Measurements from ENCODE around the gene RUNX2.

RUNX2 gene

GRCh38 chr6:45685076-45685475, 356.9 kb downstream of the RUNX2 start:
- no peak for DNase-seq

- DNase-seq: no peak
These were observed 358.9 kb downstream of the RUNX2 start for GRCh38 chr6:45686841-45687569.

GRCh38 chr6:45687570-45687969, 359.4 kb downstream of the RUNX2 start:
- no peak for DNase-seq

GRCh38 chr6:45688180-45688579, 360.1 kb downstream of the RUNX2 start:
- DNase-seq: no peak

GRCh38 chr6:45689926-45690615, 361.9 kb downstream of the RUNX2 start:
- DNase-seq: no peak

DNA sequence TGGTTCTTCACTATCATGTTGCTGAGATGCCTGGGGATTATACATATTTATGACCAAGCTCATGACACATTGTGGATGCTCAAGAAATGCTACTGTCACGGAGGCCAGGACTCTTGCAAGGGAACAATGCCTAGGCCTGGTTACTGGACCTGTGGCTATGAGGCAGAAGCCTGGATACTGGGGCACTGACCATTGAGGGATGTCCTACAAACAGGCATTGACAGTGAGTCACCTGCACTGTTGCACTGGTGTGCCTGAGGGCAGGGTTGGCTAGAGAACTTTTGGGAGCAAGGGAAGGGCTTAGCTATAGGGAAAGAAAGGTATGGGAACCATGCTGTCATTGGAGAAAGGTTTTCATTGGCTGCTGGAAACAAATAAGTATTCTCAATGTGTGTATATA, 362.7 kb downstream of the RUNX2 start:
- no peak for DNase-seq

- no peak for DNase-seq
These were observed 363.3 kb downstream of the RUNX2 start for GRCh38 chr6:45691426-45691825.

DNA sequence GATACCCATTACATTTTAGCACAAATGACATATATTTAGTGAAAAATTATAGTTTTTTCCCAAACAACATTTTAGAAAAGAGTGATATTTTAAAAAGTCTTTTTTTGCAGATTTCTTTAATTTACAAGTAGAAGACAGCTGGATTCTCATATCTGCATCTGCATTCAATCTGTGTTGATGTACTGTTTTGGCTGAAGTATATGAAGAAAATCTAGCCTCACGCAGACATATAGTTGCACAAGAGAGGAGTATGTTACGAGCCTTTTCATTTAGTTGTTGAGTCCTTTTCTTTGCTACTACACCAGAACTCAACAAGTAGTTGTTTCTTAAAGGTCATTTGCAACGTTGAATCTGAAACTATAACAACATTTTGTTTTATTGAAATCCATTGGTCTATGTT, 363.9 kb downstream of the RUNX2 start:
- no peak for DNase-seq

DNA sequence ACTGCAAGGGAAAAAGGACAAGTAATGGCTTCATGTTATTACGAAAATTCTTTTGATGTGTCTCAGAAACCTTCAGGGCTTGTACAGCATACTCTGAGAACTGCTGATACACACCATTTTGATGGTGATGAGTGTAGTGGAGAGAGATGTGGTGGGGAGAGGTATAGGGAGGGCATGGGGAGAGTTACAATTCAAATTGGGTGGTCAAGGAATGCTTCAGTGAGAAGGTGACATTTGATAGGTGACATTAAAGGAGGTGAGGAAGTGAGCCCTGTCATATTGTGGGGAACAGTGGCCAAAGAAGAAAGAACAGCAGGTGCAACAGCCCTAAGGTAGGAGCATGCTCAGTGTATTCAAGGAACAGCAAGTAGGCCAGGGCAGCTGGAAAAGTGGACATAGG, 368.6 kb downstream of the RUNX2 start:
- DNase-seq: no peak

DNA sequence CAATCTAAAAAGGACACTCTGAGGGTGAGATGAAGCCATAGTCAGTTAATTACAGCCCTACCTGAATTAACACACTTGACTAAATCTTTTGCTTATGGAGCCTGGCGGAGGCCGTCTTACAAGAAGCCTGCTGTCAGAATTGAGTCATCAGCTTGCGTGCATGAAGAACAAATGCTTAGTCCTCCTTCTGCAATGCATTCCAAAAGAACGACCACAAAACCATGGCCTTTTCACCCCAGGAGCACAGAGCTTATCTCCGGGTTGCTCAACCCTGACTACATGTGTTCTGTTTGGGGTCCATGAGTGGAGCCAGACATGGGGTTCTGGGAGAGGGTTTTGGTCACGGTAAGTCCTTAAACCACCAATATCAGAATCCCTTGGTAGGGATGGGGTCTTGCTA, 369.5 kb downstream of the RUNX2 start:
- peak; percentile 33 to 38 (median 36) for DNase-seq

GRCh38 chr6:45698046-45698445, 369.9 kb downstream of the RUNX2 start:
- no peak for DNase-seq

GRCh38 chr6:45699663-45700062, 371.5 kb downstream of the RUNX2 start:
- DNase-seq: no peak

DNA sequence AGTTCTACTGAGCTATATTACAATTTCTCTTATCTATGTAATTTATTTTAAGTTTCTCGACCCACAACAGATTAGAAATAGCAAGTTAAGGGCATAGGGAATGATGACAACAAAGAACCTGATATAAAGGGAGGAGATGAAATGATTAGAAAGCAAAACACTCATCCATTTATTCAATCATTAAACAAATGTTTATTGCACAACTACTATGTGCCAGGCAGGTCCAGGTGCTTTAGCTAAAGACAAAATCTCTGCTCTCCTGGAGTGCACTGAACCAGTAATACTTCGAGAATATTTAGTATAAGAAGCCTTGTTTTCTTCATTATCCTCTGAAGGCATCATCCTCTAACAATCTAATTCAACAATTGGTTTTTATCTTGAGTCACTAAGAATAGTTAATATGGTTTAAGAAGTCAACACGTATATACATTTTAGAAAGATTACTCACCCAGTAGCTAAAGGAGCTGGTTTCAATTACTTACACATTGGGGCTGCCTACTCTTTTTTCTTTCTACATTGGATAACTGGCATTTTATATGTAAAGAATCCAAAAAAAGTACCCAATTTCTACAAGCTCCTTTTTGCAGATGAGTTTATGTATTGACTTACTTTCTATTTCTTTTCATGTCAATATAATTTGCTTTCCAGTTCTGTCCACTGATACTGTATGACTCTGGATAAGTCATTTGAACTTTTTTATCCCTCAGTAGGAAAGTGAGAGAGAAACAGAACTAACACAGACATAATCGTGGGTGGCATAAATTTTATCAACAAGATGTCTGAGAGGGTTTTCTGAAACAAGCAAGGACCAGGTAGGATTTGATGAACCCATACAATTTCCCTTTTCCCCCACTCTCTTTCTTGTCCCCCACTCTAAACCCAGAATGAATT, 375.0 kb downstream of the RUNX2 start:
- DNase-seq: peak in 1 of 3 donors; percentile 27

GRCh38 chr6:45704056-45704800, 376.1 kb downstream of the RUNX2 start:
- no peak for DNase-seq

DNA sequence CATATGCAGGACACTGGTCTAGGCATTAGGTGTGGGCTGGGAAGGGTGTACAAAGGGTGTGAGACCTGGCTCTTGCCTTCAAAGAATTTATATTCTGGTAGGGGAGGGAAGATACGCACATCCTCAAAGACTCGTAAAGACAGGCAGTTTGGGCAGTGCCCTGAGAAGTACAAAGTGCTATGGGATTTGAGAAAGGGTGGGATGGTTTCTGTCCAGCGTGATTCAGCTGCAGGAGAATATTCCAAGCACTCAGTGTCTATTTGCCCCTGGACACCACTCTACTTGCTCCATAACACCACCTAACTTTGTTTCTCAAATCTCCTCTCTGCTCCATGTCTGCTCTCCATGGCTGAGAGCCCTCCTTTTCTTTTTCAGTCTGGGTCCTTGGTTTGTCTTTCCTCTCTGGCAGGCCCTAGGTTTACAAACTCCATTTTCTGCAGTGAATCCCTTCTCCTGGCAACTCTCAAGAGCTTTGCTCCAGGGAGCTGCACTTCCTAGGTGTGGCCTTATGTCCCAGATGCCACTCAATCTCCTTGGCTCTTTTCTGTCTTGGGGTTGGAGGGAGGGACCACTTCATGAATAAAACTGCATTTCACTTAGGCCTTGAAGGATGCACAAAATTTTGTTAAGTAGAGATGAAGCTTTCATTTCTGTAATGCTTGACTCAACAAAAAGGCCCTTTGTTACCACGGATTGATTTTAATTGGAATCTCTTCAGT, 377.2 kb downstream of the RUNX2 start:
- DNase-seq: no peak

GRCh38 chr6:45706319-45706718, 378.2 kb downstream of the RUNX2 start:
- DNase-seq: no peak

DNA sequence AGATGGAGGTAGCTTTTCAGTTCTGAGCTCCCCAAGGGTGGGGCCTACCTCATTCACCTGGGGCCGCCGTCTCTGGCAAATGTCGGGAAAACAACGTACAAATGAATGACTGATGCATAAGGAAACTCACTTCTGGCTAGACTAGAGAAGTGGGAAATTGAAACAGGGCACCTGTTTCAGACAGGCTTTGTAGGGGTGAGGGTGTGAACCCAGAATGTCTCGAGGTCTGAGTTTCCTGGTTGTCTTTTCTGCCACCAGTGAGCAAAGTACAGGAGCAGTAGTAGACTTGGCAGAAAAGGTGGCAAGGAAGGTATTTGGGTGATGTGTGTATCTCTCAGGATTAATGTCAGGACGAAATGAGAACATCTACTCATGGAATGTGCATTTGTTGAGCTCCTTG, 379.0 kb downstream of the RUNX2 start:
- DNase-seq: no peak

DNA sequence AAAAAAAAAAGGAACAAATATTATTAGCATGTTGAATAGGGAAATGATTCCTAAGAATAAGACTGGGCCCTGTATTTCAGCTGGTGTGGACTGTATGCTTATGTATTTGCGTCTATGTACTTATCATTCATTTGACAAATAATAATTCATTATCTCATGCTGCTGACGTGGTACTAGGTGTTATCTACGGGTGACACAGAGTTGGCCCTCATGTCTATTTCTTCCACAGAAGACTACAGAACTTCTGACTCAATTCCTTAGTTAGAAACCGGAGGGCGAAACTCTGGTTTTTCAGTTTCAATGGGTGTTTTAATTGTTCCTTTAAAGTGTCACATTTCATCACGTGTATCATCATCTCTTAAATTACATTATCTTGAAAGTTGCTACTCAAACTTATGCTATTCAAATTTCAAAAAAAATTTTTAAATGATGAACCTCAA, 381.7 kb downstream of the RUNX2 start:
- peak; percentile 70 to 91 (median 81) for DNase-seq

DNA sequence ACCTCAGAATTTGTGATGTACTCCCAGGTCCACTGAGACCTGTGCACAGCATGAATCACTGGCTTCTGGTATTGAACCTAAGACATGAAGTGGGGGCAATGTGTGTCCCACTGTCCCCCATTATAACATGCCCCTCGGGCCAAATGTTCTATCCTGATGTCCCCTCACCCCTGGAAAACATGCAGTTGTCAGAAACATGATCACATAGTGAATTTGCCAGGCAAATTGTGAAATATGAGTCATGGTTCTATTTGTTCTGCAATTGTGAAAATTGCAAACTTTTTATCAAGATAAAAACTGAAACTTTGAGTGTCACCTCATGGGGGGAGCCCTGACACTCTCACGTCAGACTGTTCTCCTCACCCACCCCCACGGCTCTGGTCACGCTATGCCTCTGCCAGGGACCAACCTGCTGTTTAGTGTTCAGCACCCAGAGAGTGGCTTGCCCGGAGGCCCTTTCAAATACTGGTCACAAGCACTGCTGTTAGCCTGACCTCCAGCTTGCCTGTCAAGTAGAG, 382.2 kb downstream of the RUNX2 start:
- peak; percentile 96 to 99 (median 99) for DNase-seq

GRCh38 chr6:45712076-45712475, 383.9 kb downstream of the RUNX2 start:
- peak; percentile 53 to 72 (median 61) for DNase-seq

- peak; percentile 64 to 92 (median 88) for DNase-seq
These were observed 384.7 kb downstream of the RUNX2 start for GRCh38 chr6:45712786-45713185.
